Osteoblast (primary cell): Measurements from ENCODE around the gene MAP3K21. TPM values are rescaled to one million over a fixed set of nuclear protein-coding genes. Genes with fewer than 3 reads are reported as not detected.

Experiments
- DNase-seq: peaks from one replicate; pipeline ENCODE4 v3.0.0; 2011; ENCODE audit warnings: low spot score, mixed read lengths; ENCODE audit not compliant: insufficient read length; ENCODE audit errors: missing footprints
- H2AFZ ChIP-seq: 2 replicates; pipeline ENCODE4 v1.6.0; 2011; ENCODE audit warnings: mild to moderate bottlenecking, low read length
- H3K27ac ChIP-seq: 2 replicates; pipeline ENCODE4 v1.5.1; 2011; ENCODE audit warnings: mild to moderate bottlenecking, low read depth, low read length, moderate library complexity
- H3K27me3 ChIP-seq: 2 replicates; pipeline ENCODE4 v1.6.0; 2012; ENCODE audit warnings: mild to moderate bottlenecking, control low read depth, inconsistent platforms, low read length, moderate library complexity; ENCODE audit not compliant: insufficient read depth
- H3K36me3 ChIP-seq: 2 replicates; pipeline ENCODE4 v1.5.1; 2011; ENCODE audit warnings: mild to moderate bottlenecking, low read length, control low read depth, moderate library complexity; ENCODE audit not compliant: insufficient read depth
- H3K4me1 ChIP-seq: 2 replicates; pipeline ENCODE4 v1.5.1; 2011; ENCODE audit warnings: mild to moderate bottlenecking, low read length, control low read depth, moderate library complexity; ENCODE audit not compliant: insufficient read depth
- H3K4me2 ChIP-seq: 2 replicates; pipeline ENCODE4 v1.6.0; 2011; ENCODE audit warnings: mild to moderate bottlenecking, low read length; ENCODE audit not compliant: insufficient read depth
- H3K4me3 ChIP-seq: fragments of 200-600 bp; sonication (generic); 3 replicates; pipeline ENCODE4 v1.5.1; 2012; ENCODE audit warnings: mild to moderate bottlenecking, low read length, inconsistent platforms; ENCODE audit not compliant: insufficient read depth
- H3K79me2 ChIP-seq: 2 replicates; pipeline ENCODE4 v1.6.0; 2012; ENCODE audit warnings: mild to moderate bottlenecking, low read length, control low read depth, inconsistent platforms; ENCODE audit not compliant: insufficient read depth
- H3K9me3 ChIP-seq: 2 replicates; pipeline ENCODE4 v1.5.1; 2011; ENCODE audit warnings: low read depth, low read length, control low read depth
- H4K20me1 ChIP-seq: 2 replicates; pipeline ENCODE4 v1.6.0; 2012; ENCODE audit warnings: mild to moderate bottlenecking, low read length, control low read depth; ENCODE audit not compliant: insufficient read depth
- total RNA-seq: library from RNA; depleted of rRNA; stranded (reverse); fragments of >200 nt; gene quantifications from 2 replicates; pipeline ENCODE4 v1.2.3, GENCODE V29; 2012
- TF ChIP-seq, protein P1 (sequence below): IDR thresholded peaks from 2 replicates; pipeline ENCODE4 v1.5.1; 2011; ENCODE audit warnings: mild to moderate bottlenecking, low read depth, low read length, moderate library complexity; ENCODE audit errors: extremely low read depth

MAP3K21 gene
- total RNA-seq, 1 donor: under 0.01 TPM

DNA sequence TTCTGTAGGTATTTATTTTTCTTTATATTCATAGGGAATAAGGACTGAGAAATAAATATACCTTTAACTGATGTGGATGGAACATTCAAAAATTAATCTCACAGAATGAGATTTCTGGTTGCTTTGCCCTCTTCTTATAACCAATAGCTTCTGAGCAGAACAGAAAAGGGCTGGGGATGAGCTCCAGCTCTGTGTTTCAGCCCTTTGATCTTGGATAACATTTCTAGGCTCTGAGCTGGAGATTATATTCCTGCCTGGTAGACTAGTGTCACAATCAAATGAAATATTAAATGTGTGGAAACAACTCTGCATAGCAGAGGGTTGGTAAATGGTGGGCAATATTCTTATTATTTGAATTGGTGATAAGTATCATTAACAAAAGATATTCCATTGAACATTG lies 14.6 kb downstream of the MAP3K21 start:
- no peaks in the 10 kb centered on the region for H3K27me3 ChIP-seq
- H3K27ac ChIP-seq: no peak overlapping the region
- TF ChIP-seq, protein P1, sequence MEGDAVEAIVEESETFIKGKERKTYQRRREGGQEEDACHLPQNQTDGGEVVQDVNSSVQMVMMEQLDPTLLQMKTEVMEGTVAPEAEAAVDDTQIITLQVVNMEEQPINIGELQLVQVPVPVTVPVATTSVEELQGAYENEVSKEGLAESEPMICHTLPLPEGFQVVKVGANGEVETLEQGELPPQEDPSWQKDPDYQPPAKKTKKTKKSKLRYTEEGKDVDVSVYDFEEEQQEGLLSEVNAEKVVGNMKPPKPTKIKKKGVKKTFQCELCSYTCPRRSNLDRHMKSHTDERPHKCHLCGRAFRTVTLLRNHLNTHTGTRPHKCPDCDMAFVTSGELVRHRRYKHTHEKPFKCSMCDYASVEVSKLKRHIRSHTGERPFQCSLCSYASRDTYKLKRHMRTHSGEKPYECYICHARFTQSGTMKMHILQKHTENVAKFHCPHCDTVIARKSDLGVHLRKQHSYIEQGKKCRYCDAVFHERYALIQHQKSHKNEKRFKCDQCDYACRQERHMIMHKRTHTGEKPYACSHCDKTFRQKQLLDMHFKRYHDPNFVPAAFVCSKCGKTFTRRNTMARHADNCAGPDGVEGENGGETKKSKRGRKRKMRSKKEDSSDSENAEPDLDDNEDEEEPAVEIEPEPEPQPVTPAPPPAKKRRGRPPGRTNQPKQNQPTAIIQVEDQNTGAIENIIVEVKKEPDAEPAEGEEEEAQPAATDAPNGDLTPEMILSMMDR: no peak
- no peak overlapping the region for H3K4me2 ChIP-seq
- no peaks in the 10 kb centered on the region for H4K20me1 ChIP-seq
- H3K4me1 ChIP-seq: no peaks in the 10 kb centered on the region
- no peak overlapping the region for H3K4me3 ChIP-seq
- DNase-seq: no peak
- H3K9me3 ChIP-seq: no peaks in the 10 kb centered on the region
- no peak overlapping the region for H2AFZ ChIP-seq
- no peaks in the 10 kb centered on the region for H3K36me3 ChIP-seq
- H3K79me2 ChIP-seq: no peaks in the 10 kb centered on the region

DNA sequence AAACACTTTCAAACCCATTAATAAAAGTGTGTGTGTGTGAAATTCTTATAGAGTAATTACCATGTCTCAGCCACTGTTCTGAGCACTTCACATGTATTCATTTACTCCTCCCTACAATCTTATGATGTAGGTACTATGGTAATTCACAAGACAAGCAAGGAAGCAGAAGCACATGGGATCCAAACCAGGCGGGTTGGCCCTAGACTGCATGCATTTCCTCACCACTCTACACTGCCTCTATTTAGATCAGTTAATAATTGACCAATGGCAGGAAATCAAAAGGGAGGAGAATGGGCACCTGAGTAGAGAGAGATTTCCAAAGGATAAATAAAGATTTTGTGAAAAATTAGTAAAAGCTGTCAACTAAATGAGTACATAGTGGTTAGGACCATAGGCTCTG lies 15.7 kb downstream of the MAP3K21 start:
- no peak overlapping the region for H2AFZ ChIP-seq
- no peak for DNase-seq
- H3K4me2 ChIP-seq: no peak overlapping the region
- no peaks in the 10 kb centered on the region for H3K79me2 ChIP-seq
- no peaks in the 10 kb centered on the region for H4K20me1 ChIP-seq
- TF ChIP-seq, protein P1: no peak
- H3K27me3 ChIP-seq: no peaks in the 10 kb centered on the region
- no peak overlapping the region for H3K4me3 ChIP-seq
- no peaks in the 10 kb centered on the region for H3K4me1 ChIP-seq
- H3K36me3 ChIP-seq: no peaks in the 10 kb centered on the region
- no peak overlapping the region for H3K27ac ChIP-seq
- no peaks in the 10 kb centered on the region for H3K9me3 ChIP-seq

DNA sequence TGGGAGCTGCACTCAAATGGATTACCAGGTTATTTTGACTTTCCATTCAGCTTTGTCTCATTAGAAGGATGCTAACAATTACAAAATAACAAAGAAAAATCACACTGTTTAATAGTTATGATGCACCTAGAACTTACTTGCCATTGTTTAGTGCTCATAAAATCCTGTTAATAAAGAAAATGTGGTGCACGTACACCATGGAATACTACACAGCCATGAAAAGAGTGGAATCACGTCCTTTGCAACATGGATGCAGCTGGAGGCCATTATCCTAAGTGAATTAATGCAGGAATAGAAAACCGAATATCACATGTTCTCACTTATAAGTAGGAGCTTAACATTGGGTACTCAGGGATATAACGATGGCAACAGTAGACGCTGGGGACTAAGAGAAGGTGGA lies 19.8 kb downstream of the MAP3K21 start:
- no peaks in the 10 kb centered on the region for H4K20me1 ChIP-seq
- H3K27ac ChIP-seq: no peak overlapping the region
- TF ChIP-seq, protein P1: no peak
- no peaks in the 10 kb centered on the region for H3K27me3 ChIP-seq
- H3K9me3 ChIP-seq: no peaks in the 10 kb centered on the region
- no peak overlapping the region for H3K4me2 ChIP-seq
- H3K79me2 ChIP-seq: no peaks in the 10 kb centered on the region
- no peaks in the 10 kb centered on the region for H3K36me3 ChIP-seq
- no peaks in the 10 kb centered on the region for H3K4me1 ChIP-seq
- no peak overlapping the region for H2AFZ ChIP-seq
- H3K4me3 ChIP-seq: no peak overlapping the region
- no peak for DNase-seq

GRCh38 chr1:233349137-233349536 lies 21.6 kb downstream of the MAP3K21 start:
- TF ChIP-seq, protein P1: no peak
- no peaks in the 10 kb centered on the region for H4K20me1 ChIP-seq
- H3K4me2 ChIP-seq: no peak overlapping the region
- no peak overlapping the region for H2AFZ ChIP-seq
- H3K36me3 ChIP-seq: no peaks in the 10 kb centered on the region
- no peaks in the 10 kb centered on the region for H3K27me3 ChIP-seq
- H3K79me2 ChIP-seq: no peaks in the 10 kb centered on the region
- H3K4me1 ChIP-seq: no peaks in the 10 kb centered on the region
- H3K4me3 ChIP-seq: no peak overlapping the region
- no peak for DNase-seq
- no peaks in the 10 kb centered on the region for H3K9me3 ChIP-seq
- H3K27ac ChIP-seq: no peak overlapping the region
